ENCODE results near the gene TNFAIP8. TPM values are rescaled to one million over a fixed set of nuclear protein-coding genes. Genes with fewer than 3 reads are reported as not detected.

The TNFAIP8 gene
- total and polyA plus RNA-seq, 9 of the 15 experiments (the other 6 are each of a cell fraction or from before 2014, with no cell fraction given), result 29.9 to 52.2 (median 44.8) TPM

- no peak; the same call in 1 of the 2 replicates for TF ChIP-seq XRCC3 (IDR thresholded peaks at IDR 0.05)
- TF ChIP-seq ERF (CRISPR knock-in tag; IDR thresholded peaks at IDR 0.05), result 0 out of 2 replicates have a peak, but pooled peaks have one; percentile 18
- no peak for TF ChIP-seq ZNF507 (tag; conservative IDR thresholded peaks at IDR 0.05)
- peak in 1 of 2 experiments; percentile 43; a peak in 1 of 4 replicates for TF ChIP-seq KDM4B (IDR thresholded peaks at IDR 0.05; ENCODE audit: borderline replicate concordance in 2 of 2, low read depth in 1 of 2)
- TF ChIP-seq HDAC1 (IDR thresholded peaks at IDR 0.05), result peak in 1 of 2 experiments; percentile 96; a peak in 2 of 4 replicates
- TF ChIP-seq ZNF584 (CRISPR knock-in tag; IDR thresholded peaks at IDR 0.05; ENCODE audit: low read depth), result peak; percentile 54; the same call in 1 of the 2 replicates
- no peak for TF ChIP-seq PTRF (tag; IDR thresholded peaks at IDR 0.05)
- peak; percentile 72 for TF ChIP-seq NFIC (IDR thresholded peaks at IDR 0.05)
- no peak for TF ChIP-seq CBX1 (IDR thresholded peaks at IDR 0.05; ENCODE audit: low read depth)
- TF ChIP-seq RCOR1 (IDR thresholded peaks at IDR 0.05; ENCODE audit: borderline replicate concordance in 1 of 2, low read depth in 2 of 2, low read length in 2 of 2), result peak in 1 of 2 experiments; percentile 93; a peak in 2 of 4 replicates
- TF ChIP-seq PREB (CRISPR knock-in tag; IDR thresholded peaks at IDR 0.05), result no peak
- TF ChIP-seq THRAP3 (IDR thresholded peaks at IDR 0.05; ENCODE audit: borderline replicate concordance), result no peak
- TF ChIP-seq MLX (CRISPR knock-in tag; conservative IDR thresholded peaks at IDR 0.05), result no peak
- TF ChIP-seq SMAD2 (IDR thresholded peaks at IDR 0.05; ENCODE audit: low read depth, low read length), result no peak
- peak; percentile 90 for TF ChIP-seq NCOR1 (IDR thresholded peaks at IDR 0.05)
- no peak for TF ChIP-seq ZNF384 (IDR thresholded peaks at IDR 0.05; ENCODE audit: low read depth, low read length)
- peak; percentile 42; the same call in 1 of the 2 replicates for TF ChIP-seq PML (IDR thresholded peaks at IDR 0.05; ENCODE audit: low read length)
- no peak for TF ChIP-seq RHOXF2B (CRISPR knock-in tag; conservative IDR thresholded peaks at IDR 0.05)
- TF ChIP-seq TRIM24 (IDR thresholded peaks at IDR 0.05), result peak; percentile 89
- no peak for TF ChIP-seq ZNF280A (IDR thresholded peaks at IDR 0.05; ENCODE audit: low read depth, partially characterized antibody)
- TF ChIP-seq POLR2AphosphoS2 (IDR thresholded peaks at IDR 0.05; ENCODE audit: low read length), result no peak
- TF ChIP-seq DEAF1 (CRISPR knock-in tag; IDR thresholded peaks at IDR 0.05), result no peak
- TF ChIP-seq C11orf30 (IDR thresholded peaks at IDR 0.05; ENCODE audit: low read depth), result peak; percentile 84
- peak; percentile 52; the same call in 1 of the 2 replicates for TF ChIP-seq FOXM1 (IDR thresholded peaks at IDR 0.05; ENCODE audit: low read depth)
- no peak for TF ChIP-seq FOXM1 (CRISPR knock-in tag; IDR thresholded peaks at IDR 0.05; ENCODE audit: low read depth)
Measured at GRCh38 chr5:119321569-119322311, 34.1 kb upstream of the TNFAIP8 start (continued).
